WERI-Rb-1 (cell line): ENCODE results near the gene ANKRD23.
"Not testable (repeated sequence)": the region's sequence is repeated elsewhere in the genome, so short reads cannot be mapped to it uniquely, and the experiment has no call there.

Source experiments
- DNase-seq: peaks from one replicate; pipeline ENCODE4 v3.0.0-alpha.2; 2020
- H3K27ac ChIP-seq: fragments of 250-450 bp; sonication (Bioruptor Pico); 2 replicates; pipeline ENCODE4 v1.5.1; 2020; ENCODE audit warnings: mild to moderate bottlenecking, moderate library complexity
- H3K27me3 ChIP-seq: fragments of 250-450 bp; sonication (Bioruptor Pico); 2 replicates; pipeline ENCODE4 v1.5.1; 2021; ENCODE audit warnings: mild to moderate bottlenecking, low read depth, moderate library complexity; ENCODE audit not compliant: insufficient read depth, severe bottlenecking
- H3K36me3 ChIP-seq: fragments of 250-450 bp; sonication (Bioruptor Pico); 2 replicates; pipeline ENCODE4 v1.5.1; 2020; ENCODE audit warnings: mild to moderate bottlenecking, moderate library complexity
- H3K4me3 ChIP-seq: 2 replicates; pipeline ENCODE4 v1.5.1; 2011; ENCODE audit warnings: low read depth, mild to moderate bottlenecking, control low read depth, low read length
- H3K9me3 ChIP-seq: fragments of 250-450 bp; sonication (Bioruptor Pico); 2 replicates; pipeline ENCODE4 v1.5.1; 2021; ENCODE audit warnings: mild to moderate bottlenecking, moderate library complexity; ENCODE audit not compliant: severe bottlenecking
- CTCF ChIP-seq: IDR thresholded peaks from 2 replicates; pipeline ENCODE4 v1.5.1; 2011; ENCODE audit warnings: low read depth, mild to moderate bottlenecking, control low read depth, inconsistent platforms, low read length

Gene ANKRD23

DNA sequence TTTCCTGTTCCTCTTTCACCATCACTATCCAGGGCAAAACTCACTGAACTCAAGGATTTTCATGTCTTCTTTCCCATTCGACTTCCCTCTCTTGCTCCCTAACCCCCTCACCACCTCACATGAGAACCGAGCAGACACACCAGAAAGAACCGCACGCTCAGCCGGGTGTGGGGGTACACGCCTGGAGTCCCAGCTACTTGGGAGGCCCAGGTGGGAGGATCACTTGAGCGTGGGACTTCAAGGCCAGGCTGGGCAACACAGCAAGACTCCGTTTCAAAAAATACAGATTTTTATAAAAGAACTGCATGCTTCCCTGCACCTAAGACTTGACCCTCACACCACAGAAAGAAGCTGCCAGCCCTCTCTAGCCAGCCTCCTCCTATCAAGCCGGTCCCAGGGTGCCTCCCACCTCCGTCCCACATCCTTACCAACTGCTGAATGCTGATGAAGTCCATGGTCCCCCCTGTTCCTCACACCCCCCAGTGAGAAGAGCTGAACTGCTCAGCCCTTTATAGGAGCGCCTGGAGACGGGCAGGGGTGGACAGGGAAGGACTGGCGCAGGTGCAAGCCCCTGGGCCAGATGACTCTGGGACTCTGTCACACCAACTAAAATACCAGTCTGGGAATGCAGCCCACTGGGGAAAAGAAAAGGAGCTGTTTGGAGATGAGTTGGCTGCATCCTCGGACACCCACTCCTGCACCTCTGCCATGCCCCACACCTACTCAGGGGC lies at the start of gene ANKRD23:
TSS of gene ANKRD23 (minus strand) at position 484 of the 731 bp plus-strand sequence. CDS start at position 455, 29 bp downstream.
- Histone ChIP-seq H3K36me3 (peaks cover 22% of the 10 kb centered on the region), H3K9me3 (no peaks in the 10 kb centered on the region), H3K27me3 (no peaks in the 10 kb centered on the region), H3K27ac (no peak within 1 kb of the TSS), H3K4me3 (no peak within 1 kb of the TSS)
- TF ChIP-seq CTCF: no peak
- no peak for DNase-seq

GRCh38 chr2:96891591-96892333 lies 47.9 kb upstream of the ANKRD23 start:
- Histone ChIP-seq H3K36me3 (no peaks in the 10 kb centered on the region), H3K4me3 (no peak overlapping the region), H3K27ac (no peak overlapping the region), H3K27me3 (no peaks in the 10 kb centered on the region), H3K9me3 (no peaks in the 10 kb centered on the region)
- DNase-seq: no peak
- no peak for TF ChIP-seq CTCF

DNA sequence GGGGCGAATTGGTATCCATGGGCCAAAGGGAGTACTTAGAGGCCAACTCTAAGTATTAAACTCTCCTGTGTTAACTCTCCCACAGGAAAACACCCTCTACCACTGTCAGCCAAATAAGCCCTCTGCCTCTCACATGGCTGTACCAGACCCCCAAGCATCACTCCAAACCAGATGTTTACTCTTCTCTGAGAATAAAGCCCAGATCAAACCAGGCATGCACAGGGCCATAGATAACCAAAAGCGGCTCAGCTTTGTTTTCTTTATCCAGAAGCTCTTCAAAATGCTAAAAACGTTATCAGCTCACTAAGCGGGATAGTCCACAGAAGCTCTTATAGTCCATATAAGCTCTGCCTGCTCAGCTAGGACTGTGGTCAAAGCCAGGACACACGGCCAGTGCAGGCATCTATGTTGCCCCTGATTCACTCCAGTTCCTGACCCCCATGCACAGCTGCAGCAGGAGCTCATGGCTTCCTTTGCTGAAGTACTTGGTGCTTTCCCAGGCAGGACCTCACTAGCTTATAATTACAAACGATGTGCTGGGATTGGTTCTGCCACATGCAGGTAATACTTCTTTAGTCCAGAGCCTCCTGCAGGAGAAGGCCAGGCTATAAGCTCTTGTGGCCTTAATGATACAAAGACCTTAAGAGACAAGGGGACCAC lies 47.0 kb upstream of the ANKRD23 start:
- DNase-seq: no peak
- Histone ChIP-seq H3K4me3 (no peak overlapping the region), H3K36me3 (no peaks in the 10 kb centered on the region), H3K27ac (no peak overlapping the region), H3K27me3 (no peaks in the 10 kb centered on the region), H3K9me3 (no peaks in the 10 kb centered on the region)
- no peak for TF ChIP-seq CTCF

DNA sequence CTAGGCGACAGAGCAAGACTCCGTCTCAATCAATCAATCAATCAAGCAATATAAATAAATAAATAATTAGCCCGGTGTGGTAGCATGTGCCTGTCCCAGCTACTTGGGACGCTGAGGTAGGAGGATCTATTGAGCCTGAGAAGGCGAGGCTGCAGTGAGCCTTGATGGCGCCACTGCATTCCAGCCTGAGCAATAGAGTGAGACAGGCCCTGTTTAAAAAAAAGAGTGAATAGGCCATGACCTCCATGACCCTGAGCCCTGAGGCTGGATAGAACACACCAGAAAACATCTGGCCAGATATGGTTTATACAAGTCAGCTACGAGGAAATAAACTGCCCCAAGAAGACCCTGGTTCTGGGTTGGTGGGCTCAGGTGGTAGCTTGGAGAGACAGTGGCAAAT lies 46.4 kb upstream of the ANKRD23 start:
- Histone ChIP-seq H3K9me3 (no peaks in the 10 kb centered on the region), H3K27ac (no peak overlapping the region), H3K4me3 (no peak overlapping the region), H3K36me3 (no peaks in the 10 kb centered on the region), H3K27me3 (no peaks in the 10 kb centered on the region)
- no peak for DNase-seq
- TF ChIP-seq CTCF: no peak

GRCh38 chr2:96889502-96889901 lies 45.7 kb upstream of the ANKRD23 start:
- H3K4me3 ChIP-seq, H3K36me3 ChIP-seq, H3K27me3 ChIP-seq, DNase-seq, H3K9me3 ChIP-seq, H3K27ac ChIP-seq: not testable (repeated sequence)
